ENCODE results near the gene MACC1. TPM values are rescaled to one million over a fixed set of nuclear protein-coding genes. Genes with fewer than 3 reads are reported as not detected.

Gene MACC1
- total and polyA plus RNA-seq, 4 donors: 0.02 to 1.0 (median 0.50) TPM

DNA sequence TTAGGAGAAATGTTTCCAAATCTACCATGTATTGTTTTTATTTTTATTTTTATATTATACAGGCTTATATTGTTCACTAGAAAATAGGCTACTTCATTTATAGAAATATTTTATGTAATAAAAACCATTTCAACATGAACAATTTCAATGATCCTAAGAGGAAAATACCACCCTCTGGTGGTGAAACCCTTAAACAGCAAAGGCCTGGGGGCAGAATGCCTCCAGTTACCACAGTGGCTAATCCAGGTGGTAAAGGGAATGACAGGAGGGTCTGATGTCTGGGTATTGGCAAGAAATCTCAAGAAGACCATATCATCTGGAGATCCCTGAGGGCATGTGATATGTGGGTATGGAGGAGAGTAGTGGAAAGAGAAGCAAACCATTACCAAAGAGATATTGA lies 19.3 kb downstream of the MACC1 start:
- TF ChIP-seq, protein P1, sequence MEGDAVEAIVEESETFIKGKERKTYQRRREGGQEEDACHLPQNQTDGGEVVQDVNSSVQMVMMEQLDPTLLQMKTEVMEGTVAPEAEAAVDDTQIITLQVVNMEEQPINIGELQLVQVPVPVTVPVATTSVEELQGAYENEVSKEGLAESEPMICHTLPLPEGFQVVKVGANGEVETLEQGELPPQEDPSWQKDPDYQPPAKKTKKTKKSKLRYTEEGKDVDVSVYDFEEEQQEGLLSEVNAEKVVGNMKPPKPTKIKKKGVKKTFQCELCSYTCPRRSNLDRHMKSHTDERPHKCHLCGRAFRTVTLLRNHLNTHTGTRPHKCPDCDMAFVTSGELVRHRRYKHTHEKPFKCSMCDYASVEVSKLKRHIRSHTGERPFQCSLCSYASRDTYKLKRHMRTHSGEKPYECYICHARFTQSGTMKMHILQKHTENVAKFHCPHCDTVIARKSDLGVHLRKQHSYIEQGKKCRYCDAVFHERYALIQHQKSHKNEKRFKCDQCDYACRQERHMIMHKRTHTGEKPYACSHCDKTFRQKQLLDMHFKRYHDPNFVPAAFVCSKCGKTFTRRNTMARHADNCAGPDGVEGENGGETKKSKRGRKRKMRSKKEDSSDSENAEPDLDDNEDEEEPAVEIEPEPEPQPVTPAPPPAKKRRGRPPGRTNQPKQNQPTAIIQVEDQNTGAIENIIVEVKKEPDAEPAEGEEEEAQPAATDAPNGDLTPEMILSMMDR (IDR thresholded peaks at IDR 0.05; ENCODE audit: low read depth, low read length, missing input control): peak; percentile 27
- TF ChIP-seq TAF1 (conservative IDR thresholded peaks at IDR 0.05) (no peak), FOXA2 (IDR thresholded peaks at IDR 0.05) (no peak), SP1 (IDR thresholded peaks at IDR 0.05) (no peak), RAD21 (IDR thresholded peaks at IDR 0.05) (peak; percentile 18 to 23)
- Histone ChIP-seq H3K4me1 (ENCODE audit: control insufficient read depth in 4 of 4, insufficient read depth in 4 of 4, low read length in 3 of 4) (no peaks in the 10 kb centered on the region), H3K27me3 (ENCODE audit: control insufficient read depth in 4 of 4, insufficient read depth in 4 of 4, low read length in 3 of 4) (no peaks in the 10 kb centered on the region), H3K9me3 (ENCODE audit: control insufficient read depth in 4 of 4, low read length in 3 of 4) (no peaks in the 10 kb centered on the region), H3K27ac (ENCODE audit: low read depth in 1 of 2, low read length in 2 of 2) (no peak overlapping the region), H3K9ac (ENCODE audit: low read depth in 1 of 2, low read length in 2 of 2) (peak overlapping the region in 1 of 2 donors; percentile 16), H3K36me3 (ENCODE audit: control insufficient read depth in 4 of 4, insufficient read depth in 3 of 4, low read depth in 1 of 4, low read length in 3 of 4) (no peaks in the 10 kb centered on the region), H3K4me3 (ENCODE audit: low read depth in 1 of 3, low read length in 3 of 3) (no peak overlapping the region)
- DNase-seq (ENCODE audit: low spot score): no peak

DNA sequence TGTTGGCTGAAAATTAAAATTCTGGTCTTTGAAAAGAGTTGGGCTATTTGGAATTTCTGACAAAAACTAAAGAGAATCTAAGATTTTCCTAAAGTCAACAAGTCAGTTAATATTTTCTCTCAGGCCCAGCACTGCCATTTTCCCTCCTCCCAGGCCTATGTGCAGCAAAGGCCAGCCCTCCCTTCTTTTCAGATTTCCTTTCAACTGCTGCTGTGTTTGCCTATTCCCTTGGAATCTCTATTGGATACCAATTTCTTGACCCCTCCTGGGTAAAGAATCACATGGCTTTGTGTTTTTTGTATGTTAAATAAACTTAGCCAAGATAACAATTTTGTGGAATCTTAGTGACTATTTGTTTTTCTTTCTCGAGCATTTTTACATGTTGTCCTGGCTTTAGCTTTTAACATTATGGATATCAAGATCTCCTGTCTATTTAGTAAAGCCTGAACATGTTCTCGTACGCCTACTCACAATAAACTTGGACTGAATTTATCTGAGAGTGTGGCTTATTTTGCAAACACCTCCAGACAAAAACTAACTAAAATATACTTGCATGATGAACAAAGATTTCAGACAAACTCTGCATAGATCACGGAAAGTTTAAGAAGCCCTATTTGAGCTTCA lies 19.9 kb downstream of the MACC1 start:
- no peak for DNase-seq (ENCODE audit: low spot score)
- no peaks in the 10 kb centered on the region for H3K4me1 ChIP-seq (ENCODE audit: control insufficient read depth in 4 of 4, insufficient read depth in 4 of 4, low read length in 3 of 4)
- H3K36me3 ChIP-seq (ENCODE audit: control insufficient read depth in 4 of 4, insufficient read depth in 3 of 4, low read depth in 1 of 4, low read length in 3 of 4): no peaks in the 10 kb centered on the region
- no peak overlapping the region for H3K27ac ChIP-seq (ENCODE audit: low read depth in 1 of 2, low read length in 2 of 2)
- 64% methylated on average over 4 of the region's 4 CpGs for WGBS
- TF ChIP-seq RAD21 (IDR thresholded peaks at IDR 0.05): no peak
- TF ChIP-seq, protein P2, sequence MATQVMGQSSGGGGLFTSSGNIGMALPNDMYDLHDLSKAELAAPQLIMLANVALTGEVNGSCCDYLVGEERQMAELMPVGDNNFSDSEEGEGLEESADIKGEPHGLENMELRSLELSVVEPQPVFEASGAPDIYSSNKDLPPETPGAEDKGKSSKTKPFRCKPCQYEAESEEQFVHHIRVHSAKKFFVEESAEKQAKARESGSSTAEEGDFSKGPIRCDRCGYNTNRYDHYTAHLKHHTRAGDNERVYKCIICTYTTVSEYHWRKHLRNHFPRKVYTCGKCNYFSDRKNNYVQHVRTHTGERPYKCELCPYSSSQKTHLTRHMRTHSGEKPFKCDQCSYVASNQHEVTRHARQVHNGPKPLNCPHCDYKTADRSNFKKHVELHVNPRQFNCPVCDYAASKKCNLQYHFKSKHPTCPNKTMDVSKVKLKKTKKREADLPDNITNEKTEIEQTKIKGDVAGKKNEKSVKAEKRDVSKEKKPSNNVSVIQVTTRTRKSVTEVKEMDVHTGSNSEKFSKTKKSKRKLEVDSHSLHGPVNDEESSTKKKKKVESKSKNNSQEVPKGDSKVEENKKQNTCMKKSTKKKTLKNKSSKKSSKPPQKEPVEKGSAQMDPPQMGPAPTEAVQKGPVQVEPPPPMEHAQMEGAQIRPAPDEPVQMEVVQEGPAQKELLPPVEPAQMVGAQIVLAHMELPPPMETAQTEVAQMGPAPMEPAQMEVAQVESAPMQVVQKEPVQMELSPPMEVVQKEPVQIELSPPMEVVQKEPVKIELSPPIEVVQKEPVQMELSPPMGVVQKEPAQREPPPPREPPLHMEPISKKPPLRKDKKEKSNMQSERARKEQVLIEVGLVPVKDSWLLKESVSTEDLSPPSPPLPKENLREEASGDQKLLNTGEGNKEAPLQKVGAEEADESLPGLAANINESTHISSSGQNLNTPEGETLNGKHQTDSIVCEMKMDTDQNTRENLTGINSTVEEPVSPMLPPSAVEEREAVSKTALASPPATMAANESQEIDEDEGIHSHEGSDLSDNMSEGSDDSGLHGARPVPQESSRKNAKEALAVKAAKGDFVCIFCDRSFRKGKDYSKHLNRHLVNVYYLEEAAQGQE (IDR thresholded peaks at IDR 0.05): no peak
- TF ChIP-seq FOXA2 (IDR thresholded peaks at IDR 0.05): no peak
- TF ChIP-seq GABPA (IDR thresholded peaks at IDR 0.05 in 1 of 2, conservative IDR thresholded peaks at IDR 0.05 in 1 of 2): no peak
- no peak for TF ChIP-seq HNF4G (IDR thresholded peaks at IDR 0.05)
- no peak for TF ChIP-seq FOXA1 (IDR thresholded peaks at IDR 0.05)
- no peak for TF ChIP-seq YY1 (IDR thresholded peaks at IDR 0.05)
- TF ChIP-seq TAF1 (conservative IDR thresholded peaks at IDR 0.05): no peak
- no peak for TF ChIP-seq RXRA (IDR thresholded peaks at IDR 0.05)
- no peak for TF ChIP-seq EGR1 (IDR thresholded peaks at IDR 0.05; ENCODE audit: low read depth in 2 of 2)
- no peaks in the 10 kb centered on the region for H3K9me3 ChIP-seq (ENCODE audit: control insufficient read depth in 4 of 4, low read length in 3 of 4)
- H3K27me3 ChIP-seq (ENCODE audit: control insufficient read depth in 4 of 4, insufficient read depth in 4 of 4, low read length in 3 of 4): no peaks in the 10 kb centered on the region
- no peak overlapping the region for H3K4me3 ChIP-seq (ENCODE audit: low read depth in 1 of 3, low read length in 3 of 3)
- H3K9ac ChIP-seq (ENCODE audit: low read depth in 1 of 2, low read length in 2 of 2): no peak overlapping the region

Measured in liver (tissue), 9 donors.